Measurements from ENCODE around the gene C1R. TPM values are rescaled to one million over a fixed set of nuclear protein-coding genes. Genes with fewer than 3 reads are reported as not detected.
A peak's percentile ranks its signal among the peaks of the same experiment; 100 is the strongest.

The C1R gene
- total RNA-seq, 4 donors from 2014 or later, result 22.8 to 297 (median 140) TPM

DNA sequence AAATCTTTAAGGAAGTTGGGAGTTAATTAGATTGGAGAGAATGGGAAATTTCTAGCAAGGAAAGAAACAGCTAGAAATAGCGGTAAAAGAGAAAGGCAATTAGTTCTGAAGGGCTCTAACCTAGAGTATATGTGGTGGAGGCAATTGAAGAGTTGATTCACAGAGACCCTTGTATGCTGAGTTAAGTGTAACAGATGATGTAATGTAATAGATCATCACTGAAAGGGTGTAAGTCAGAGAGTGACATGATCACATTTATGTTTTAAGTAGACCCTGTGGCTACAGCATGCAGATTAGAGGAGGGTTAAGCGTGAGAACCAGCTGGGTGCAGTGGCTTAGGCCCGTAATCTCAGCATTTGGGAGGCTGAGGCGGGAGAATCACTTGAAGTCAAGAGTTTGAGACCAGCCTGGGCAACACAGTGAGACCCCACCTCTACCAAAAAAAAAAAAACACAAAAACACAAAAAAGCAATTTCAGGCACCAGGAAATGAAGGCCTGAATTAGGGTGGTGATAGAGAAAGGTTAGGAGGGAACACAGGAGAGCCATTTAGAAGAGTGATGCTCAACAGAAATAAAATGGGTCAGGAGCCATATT lies 33.5 kb upstream of the C1R start:
- peaks cover 9 to 43% (median 26%) of the 10 kb centered on the region in 3 donors for H3K4me1 ChIP-seq
- H3K27me3 ChIP-seq, result peaks cover 0 to 9% (median 0%) of the 10 kb centered on the region in 4 donors
- no peak for TF ChIP-seq POLR2A (IDR thresholded peaks at IDR 0.05)
- TF ChIP-seq, protein P1, sequence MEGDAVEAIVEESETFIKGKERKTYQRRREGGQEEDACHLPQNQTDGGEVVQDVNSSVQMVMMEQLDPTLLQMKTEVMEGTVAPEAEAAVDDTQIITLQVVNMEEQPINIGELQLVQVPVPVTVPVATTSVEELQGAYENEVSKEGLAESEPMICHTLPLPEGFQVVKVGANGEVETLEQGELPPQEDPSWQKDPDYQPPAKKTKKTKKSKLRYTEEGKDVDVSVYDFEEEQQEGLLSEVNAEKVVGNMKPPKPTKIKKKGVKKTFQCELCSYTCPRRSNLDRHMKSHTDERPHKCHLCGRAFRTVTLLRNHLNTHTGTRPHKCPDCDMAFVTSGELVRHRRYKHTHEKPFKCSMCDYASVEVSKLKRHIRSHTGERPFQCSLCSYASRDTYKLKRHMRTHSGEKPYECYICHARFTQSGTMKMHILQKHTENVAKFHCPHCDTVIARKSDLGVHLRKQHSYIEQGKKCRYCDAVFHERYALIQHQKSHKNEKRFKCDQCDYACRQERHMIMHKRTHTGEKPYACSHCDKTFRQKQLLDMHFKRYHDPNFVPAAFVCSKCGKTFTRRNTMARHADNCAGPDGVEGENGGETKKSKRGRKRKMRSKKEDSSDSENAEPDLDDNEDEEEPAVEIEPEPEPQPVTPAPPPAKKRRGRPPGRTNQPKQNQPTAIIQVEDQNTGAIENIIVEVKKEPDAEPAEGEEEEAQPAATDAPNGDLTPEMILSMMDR (IDR thresholded peaks at IDR 0.05), result no peak
- intact Hi-C loops (cut with DNase I), result no loop called here
- 63 to 73% methylated on average over 4 of the region's 4 CpGs for WGBS, 2 donors
- no peaks in the 10 kb centered on the region for H3K36me3 ChIP-seq
- no peaks in the 10 kb centered on the region for H3K9me3 ChIP-seq
- DNase-seq, result no peak
- no peak overlapping the region for H3K4me3 ChIP-seq
- H3K27ac ChIP-seq, result no peak overlapping the region

DNA sequence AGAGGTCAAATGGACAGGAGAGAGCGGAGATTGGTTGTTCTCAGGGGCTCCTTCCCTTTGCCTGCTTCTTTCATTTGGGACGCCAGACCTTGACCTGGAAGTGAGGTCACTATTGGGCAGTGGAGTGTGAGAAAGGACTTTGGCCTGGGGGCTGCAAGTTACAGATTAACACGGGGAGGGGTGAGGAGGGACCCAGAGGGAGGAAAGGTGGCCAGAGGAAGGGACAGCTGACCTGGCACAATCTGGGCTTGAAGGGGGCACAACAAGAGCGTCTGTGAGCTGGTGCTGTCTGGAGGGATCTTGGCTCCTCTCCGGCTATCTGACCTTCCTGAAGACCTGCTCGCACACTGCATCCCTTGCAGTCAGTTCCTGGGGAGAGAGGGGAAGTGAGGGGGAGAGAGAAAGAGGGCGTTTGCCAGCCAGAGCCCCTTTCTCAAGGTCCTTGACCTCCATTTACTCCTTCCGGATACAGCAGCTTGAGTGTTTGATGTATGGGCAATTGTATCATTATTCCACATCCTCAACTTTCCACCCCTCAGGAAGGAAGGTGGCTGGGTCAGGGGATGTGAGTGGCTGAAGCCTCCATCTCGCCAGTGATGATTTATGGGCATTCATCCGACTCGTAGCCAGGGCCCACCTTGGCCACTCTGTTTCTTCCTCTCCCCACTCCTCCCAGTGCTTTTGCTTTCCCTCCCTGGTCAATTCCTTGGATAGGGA lies 31.7 kb upstream of the C1R start:
- H3K9me3 ChIP-seq, result no peaks in the 10 kb centered on the region
- H3K27me3 ChIP-seq, result no peaks in the 10 kb centered on the region
- intact Hi-C loops (cut with DNase I), result no loop called here
- no peaks in the 10 kb centered on the region for H3K36me3 ChIP-seq
- WGBS, 2 donors, result 66 to 73% methylated on average over 10 to 11 of the region's 11 CpGs
- no peak overlapping the region for H3K4me3 ChIP-seq
- peak overlapping the region in 2 of 4 donors; percentile 13 to 65 for H3K27ac ChIP-seq
- TF ChIP-seq, protein P1 (IDR thresholded peaks at IDR 0.05), result no peak
- no peak for TF ChIP-seq POLR2A (IDR thresholded peaks at IDR 0.05)
- DNase-seq, result no peak
- peaks cover 0 to 25% (median 14%) of the 10 kb centered on the region in 3 donors for H3K4me1 ChIP-seq

DNA sequence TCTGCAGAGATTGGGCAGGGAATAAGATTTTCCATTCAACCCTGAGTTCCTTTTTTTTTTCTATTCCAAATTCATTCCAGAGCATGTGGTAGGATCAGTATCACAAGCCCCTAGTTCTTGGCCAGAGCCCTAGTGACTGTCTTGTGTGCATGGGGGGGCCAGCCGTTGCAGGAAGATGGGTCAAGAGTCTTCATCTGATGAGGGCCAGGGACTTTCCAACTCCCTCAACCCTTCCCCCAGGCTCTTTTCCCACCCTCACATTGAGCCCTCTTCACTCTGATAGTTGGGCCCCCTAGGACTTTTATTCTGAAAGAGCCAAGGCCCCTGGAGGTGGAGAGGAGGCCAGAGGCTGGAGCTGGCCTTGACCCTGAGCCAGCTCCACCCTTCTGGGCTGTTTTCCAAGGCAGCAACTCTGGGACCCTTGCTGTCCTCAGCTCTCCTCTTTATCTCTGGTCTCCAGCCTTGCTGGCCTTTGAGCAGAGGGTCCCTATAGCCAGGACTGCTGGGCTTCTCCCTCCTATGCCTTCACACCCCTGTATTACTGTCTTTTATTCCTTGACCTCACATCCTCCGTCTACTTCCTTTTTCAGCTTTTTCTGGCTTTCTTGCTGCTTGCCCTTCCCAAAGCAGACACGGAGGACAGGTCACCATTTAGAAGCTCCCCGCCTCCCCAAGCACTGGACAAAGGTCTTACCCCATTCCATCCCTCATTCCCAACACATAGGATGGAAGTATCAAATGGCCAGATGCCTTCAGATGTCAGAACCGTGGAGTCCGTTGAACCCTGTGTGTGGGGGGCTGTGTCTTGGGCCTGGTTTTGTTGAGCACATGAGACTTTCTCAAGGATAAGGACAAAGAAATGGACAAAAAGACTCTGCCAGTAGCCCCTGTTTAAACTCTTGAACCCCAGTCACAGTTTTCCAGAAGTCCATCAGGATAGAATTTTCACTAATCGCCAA lies 30.8 kb upstream of the C1R start:
- H3K27ac ChIP-seq, result peak overlapping the region in 2 of 4 donors; percentile 13 to 65
- H3K27me3 ChIP-seq, result no peaks in the 10 kb centered on the region
- H3K4me3 ChIP-seq, result no peak overlapping the region
- WGBS, 2 donors, result 63 to 70% methylated on average over 3 to 7 of the region's 7 CpGs
- H3K9me3 ChIP-seq, result no peaks in the 10 kb centered on the region
- intact Hi-C loops (cut with DNase I), result no loop called here
- H3K36me3 ChIP-seq, result peaks cover 0 to 5% (median 0%) of the 10 kb centered on the region in 3 donors
- no peak for TF ChIP-seq POLR2A (IDR thresholded peaks at IDR 0.05)
- TF ChIP-seq, protein P1 (IDR thresholded peaks at IDR 0.05), result no peak
- DNase-seq, result no peak
- H3K4me1 ChIP-seq, result peaks cover 0 to 16% (median 9%) of the 10 kb centered on the region in 3 donors

DNA sequence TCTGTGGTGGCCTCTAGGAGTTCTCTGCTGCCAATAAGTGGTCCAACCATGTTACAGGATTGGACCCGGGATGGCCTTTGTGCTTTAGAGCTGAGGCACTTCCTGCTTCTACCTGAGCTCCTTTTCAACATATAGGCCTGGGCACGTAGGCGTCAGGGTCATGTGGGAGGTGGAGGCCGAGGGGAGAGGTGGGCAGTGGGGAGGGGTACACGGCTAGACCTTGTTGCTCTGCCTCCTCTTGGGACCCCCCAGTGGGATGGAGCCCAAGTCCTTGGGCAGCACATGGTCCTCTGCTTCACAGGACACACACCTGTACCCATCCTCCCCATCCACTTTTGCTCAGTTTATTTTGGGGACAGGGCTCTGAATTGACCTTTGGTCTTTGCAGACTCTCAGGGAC lies 29.1 kb upstream of the C1R start:
- no peak for DNase-seq
- Histone ChIP-seq H3K9me3 (no peaks in the 10 kb centered on the region), H3K27ac (no peak overlapping the region), H3K4me1 (peaks cover 0 to 13% (median 9%) of the 10 kb centered on the region in 3 donors), H3K36me3 (peaks cover 0 to 22% (median 0%) of the 10 kb centered on the region in 3 donors), H3K4me3 (no peak overlapping the region), H3K27me3 (no peaks in the 10 kb centered on the region)
- WGBS, 2 donors, result 79% methylated on average over 3 of the region's 5 CpGs; no CpG with 5 or more reads in 1 of the 2 donors
- TF ChIP-seq, protein P1 (IDR thresholded peaks at IDR 0.05), result no peak
- TF ChIP-seq POLR2A (IDR thresholded peaks at IDR 0.05), result no peak
- intact Hi-C loops (cut with DNase I), result no loop called here
